ENCODE measurements around the gene FOXO3.

DNA sequence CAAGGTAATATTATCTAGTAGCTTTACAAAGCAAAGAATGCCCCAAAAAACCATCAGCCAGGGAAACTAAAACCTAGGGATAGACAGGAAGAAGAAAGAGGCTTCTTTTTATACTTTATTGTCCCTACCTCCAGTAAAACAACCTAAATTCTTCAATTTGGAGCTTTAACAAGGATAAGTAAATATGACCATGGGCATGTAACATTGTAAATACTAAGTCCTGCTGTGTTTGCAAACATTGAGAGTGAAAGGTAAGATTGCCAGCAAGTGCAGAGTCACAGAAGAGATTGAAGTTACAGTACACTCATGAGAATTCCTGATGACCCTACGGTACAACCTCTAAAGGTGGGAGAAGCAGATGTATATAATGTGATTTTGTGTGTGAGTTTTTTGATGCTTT lies 117.2 kb downstream of the FOXO3 start:
- TF ChIP-seq CTCF (IDR thresholded peaks at IDR 0.05) (no peak), POLR2A (IDR thresholded peaks at IDR 0.05) (no peak)

All from uterus (tissue), 2 donors.